ENCODE measurements around the gene HOXC13. TPM values are rescaled to one million over a fixed set of nuclear protein-coding genes. Genes with fewer than 3 reads are reported as not detected.

The HOXC13 gene
- total RNA-seq, 1 donor from 2014 or later = not detected

- Mint-ChIP-seq H3K27me3 (ENCODE audit: low read depth, unreplicated experiment) (peaks cover 91% of the 10 kb centered on the region), H3K4me1 (ENCODE audit: low read depth, unreplicated experiment) (no peaks in the 10 kb centered on the region), H3K36me3 (ENCODE audit: low read depth, unreplicated experiment) (no peaks in the 10 kb centered on the region), H3K9me3 (ENCODE audit: unreplicated experiment) (peaks cover 35% of the 10 kb centered on the region), H3K4me3 (ENCODE audit: unreplicated experiment) (no peak overlapping the region), H3K27ac (ENCODE audit: unreplicated experiment) (no peak overlapping the region)
- FAIRE-seq (no peak), DNase-seq (ENCODE audit: low read depth) (no peak)
- H2AFZ ChIP-seq (ENCODE audit: low read depth, low read length) = no peak overlapping the region
- peaks cover 98% of the 10 kb centered on the region for H3K27me3 ChIP-seq (ENCODE audit: insufficient read depth, low read length)
- H3K4me2 ChIP-seq (ENCODE audit: low read length) = no peak overlapping the region
- no peaks in the 10 kb centered on the region for H3K36me3 ChIP-seq (ENCODE audit: insufficient read depth, low read length)
- no peaks in the 10 kb centered on the region for H4K20me1 ChIP-seq (ENCODE audit: insufficient read depth, low read length)
- H3K79me2 ChIP-seq (ENCODE audit: insufficient read depth, low read length) = no peaks in the 10 kb centered on the region
- H3K9me3 ChIP-seq (ENCODE audit: insufficient read depth, low read depth, low read length) = peaks cover 10% of the 10 kb centered on the region
- TF ChIP-seq EZH2 (IDR thresholded peaks at IDR 0.05; ENCODE audit: insufficient read depth, low read length) (no peak), CTCF (IDR thresholded peaks at IDR 0.05; ENCODE audit: insufficient read depth, low read depth, low read length) (no peak)
- H3K9ac ChIP-seq (ENCODE audit: low read length) = no peak overlapping the region
- H3K4me3 ChIP-seq (ENCODE audit: insufficient read depth, low read depth, low read length) = no peak overlapping the region
- H3K4me1 ChIP-seq (ENCODE audit: insufficient read depth, low read length) = peaks cover 4% of the 10 kb centered on the region
- H3K27ac ChIP-seq (ENCODE audit: low read depth, low read length) = no peak overlapping the region
Measured at GRCh38 chr12:53991077-53991460, 52.4 kb downstream of the HOXC13 start.

- Mint-ChIP-seq H3K27me3 (ENCODE audit: low read depth, unreplicated experiment) (peaks cover 90% of the 10 kb centered on the region), H3K27ac (ENCODE audit: unreplicated experiment) (no peak overlapping the region), H3K4me1 (ENCODE audit: low read depth, unreplicated experiment) (no peaks in the 10 kb centered on the region), H3K4me3 (ENCODE audit: unreplicated experiment) (no peak overlapping the region), H3K36me3 (ENCODE audit: low read depth, unreplicated experiment) (no peaks in the 10 kb centered on the region), H3K9me3 (ENCODE audit: unreplicated experiment) (peaks cover 30% of the 10 kb centered on the region)
- no peaks in the 10 kb centered on the region for H3K79me2 ChIP-seq (ENCODE audit: insufficient read depth, low read length)
- TF ChIP-seq CTCF (IDR thresholded peaks at IDR 0.05; ENCODE audit: insufficient read depth, low read depth, low read length) (no peak), EZH2 (IDR thresholded peaks at IDR 0.05; ENCODE audit: insufficient read depth, low read length) (no peak)
- peaks cover 10% of the 10 kb centered on the region for H3K9me3 ChIP-seq (ENCODE audit: insufficient read depth, low read depth, low read length)
- H3K4me3 ChIP-seq (ENCODE audit: insufficient read depth, low read depth, low read length) = no peak overlapping the region
- no peak overlapping the region for H3K9ac ChIP-seq (ENCODE audit: low read length)
- no peaks in the 10 kb centered on the region for H3K36me3 ChIP-seq (ENCODE audit: insufficient read depth, low read length)
- H3K4me1 ChIP-seq (ENCODE audit: insufficient read depth, low read length) = peaks cover 4% of the 10 kb centered on the region
- H3K4me2 ChIP-seq (ENCODE audit: low read length) = no peak overlapping the region
- H3K27me3 ChIP-seq (ENCODE audit: insufficient read depth, low read length) = peaks cover 97% of the 10 kb centered on the region
- no peak for DNase-seq (ENCODE audit: low read depth)
- no peak overlapping the region for H3K27ac ChIP-seq (ENCODE audit: low read depth, low read length)
- no peak for FAIRE-seq
- no peak overlapping the region for H2AFZ ChIP-seq (ENCODE audit: low read depth, low read length)
- no peaks in the 10 kb centered on the region for H4K20me1 ChIP-seq (ENCODE audit: insufficient read depth, low read length)
Measured at GRCh38 chr12:53992377-53992889, 53.8 kb downstream of the HOXC13 start.

- Histone ChIP-seq H3K27me3 (ENCODE audit: insufficient read depth, low read length) (peaks cover 96% of the 10 kb centered on the region), H3K4me2 (ENCODE audit: low read length) (no peak overlapping the region), H3K9me3 (ENCODE audit: insufficient read depth, low read depth, low read length) (peaks cover 10% of the 10 kb centered on the region), H3K27ac (ENCODE audit: low read depth, low read length) (no peak overlapping the region), H3K79me2 (ENCODE audit: insufficient read depth, low read length) (no peaks in the 10 kb centered on the region), H3K4me1 (ENCODE audit: insufficient read depth, low read length) (peaks cover 4% of the 10 kb centered on the region), H4K20me1 (ENCODE audit: insufficient read depth, low read length) (no peaks in the 10 kb centered on the region), H3K36me3 (ENCODE audit: insufficient read depth, low read length) (no peaks in the 10 kb centered on the region), H2AFZ (ENCODE audit: low read depth, low read length) (no peak overlapping the region), H3K4me3 (ENCODE audit: insufficient read depth, low read depth, low read length) (no peak overlapping the region), H3K9ac (ENCODE audit: low read length) (no peak overlapping the region)
- Mint-ChIP-seq H3K27me3 (ENCODE audit: low read depth, unreplicated experiment) (peaks cover 90% of the 10 kb centered on the region), H3K9me3 (ENCODE audit: unreplicated experiment) (peaks cover 32% of the 10 kb centered on the region), H3K27ac (ENCODE audit: unreplicated experiment) (peak overlapping the region; percentile 47), H3K36me3 (ENCODE audit: low read depth, unreplicated experiment) (no peaks in the 10 kb centered on the region), H3K4me1 (ENCODE audit: low read depth, unreplicated experiment) (no peaks in the 10 kb centered on the region), H3K4me3 (ENCODE audit: unreplicated experiment) (no peak overlapping the region)
- FAIRE-seq (no peak), DNase-seq (ENCODE audit: low read depth) (no peak)
- TF ChIP-seq EZH2 (IDR thresholded peaks at IDR 0.05; ENCODE audit: insufficient read depth, low read length) = no peak
- no peak for TF ChIP-seq CTCF (IDR thresholded peaks at IDR 0.05; ENCODE audit: insufficient read depth, low read depth, low read length)
Measured at GRCh38 chr12:53993162-53994008, 54.8 kb downstream of the HOXC13 start.
